GM18909 (cell line): ENCODE results near the gene CAMP.
A peak's percentile ranks its signal among the peaks of the same experiment; 100 is the strongest.
"Not testable (repeated sequence)": the region's sequence is repeated elsewhere in the genome, so short reads cannot be mapped to it uniquely, and the experiment has no call there.

Experiments used
- ATAC-seq: cut with Tn5 transposase; IDR thresholded peaks from one replicate; pipeline ENCODE4 v1.9.1; 2021; ENCODE audit warnings: mild to moderate bottlenecking; ENCODE audit not compliant: unreplicated experiment, poor library complexity

CAMP gene

GRCh38 chr3:48222616-48223513 is at the start of gene CAMP:
Gene CAMP (plus strand): TSS chr3:48223495. CDS start chr3:48223512, 17 bp downstream.
- no peak for ATAC-seq

- ATAC-seq = no peak
Measured at GRCh38 chr3:48178072-48178471, 45.2 kb upstream of the CAMP start.

GRCh38 chr3:48180021-48180420 is 43.3 kb upstream of the CAMP start:
- ATAC-seq = no peak

- no peak for ATAC-seq
Measured at GRCh38 chr3:48180531-48181253, 42.6 kb upstream of the CAMP start.

- ATAC-seq = no peak
Measured at GRCh38 chr3:48184299-48184698, 39.0 kb upstream of the CAMP start.

- ATAC-seq = no peak
Measured at GRCh38 chr3:48185129-48185528, 38.2 kb upstream of the CAMP start.

- ATAC-seq = no peak
Measured at GRCh38 chr3:48186631-48187300, 36.5 kb upstream of the CAMP start.

- no peak for ATAC-seq
Measured at GRCh38 chr3:48187301-48187578, 36.1 kb upstream of the CAMP start.

GRCh38 chr3:48187579-48188265 is 35.6 kb upstream of the CAMP start:
- peak; percentile 35 for ATAC-seq

GRCh38 chr3:48188266-48189201 is 34.8 kb upstream of the CAMP start, which contains the start of gene CDC25A:
Gene CDC25A (minus strand): TSS chr3:48188417. CDS start chr3:48187947, 470 bp downstream.
- peak; percentile 91 for ATAC-seq

- no peak for ATAC-seq
Measured at GRCh38 chr3:48189321-48189720, 34.0 kb upstream of the CAMP start.

GRCh38 chr3:48190911-48191310 is 32.4 kb upstream of the CAMP start:
- ATAC-seq = no peak

GRCh38 chr3:48194446-48195071 is 28.7 kb upstream of the CAMP start:
- no peak for ATAC-seq

- no peak for ATAC-seq
Measured at GRCh38 chr3:48196611-48197010, 26.7 kb upstream of the CAMP start.

- ATAC-seq = no peak
Measured at GRCh38 chr3:48199117-48199516, 24.2 kb upstream of the CAMP start.

GRCh38 chr3:48202632-48203031 is 20.7 kb upstream of the CAMP start:
- ATAC-seq = no peak

- ATAC-seq = no peak
Measured at GRCh38 chr3:48208076-48208475, 15.2 kb upstream of the CAMP start.

GRCh38 chr3:48209445-48209844 is 13.8 kb upstream of the CAMP start:
- no peak for ATAC-seq

- ATAC-seq = not testable (repeated sequence)
Measured at GRCh38 chr3:48210534-48210933, 12.8 kb upstream of the CAMP start.
